ENCODE measurements around the gene PALD1.

The PALD1 gene

DNA sequence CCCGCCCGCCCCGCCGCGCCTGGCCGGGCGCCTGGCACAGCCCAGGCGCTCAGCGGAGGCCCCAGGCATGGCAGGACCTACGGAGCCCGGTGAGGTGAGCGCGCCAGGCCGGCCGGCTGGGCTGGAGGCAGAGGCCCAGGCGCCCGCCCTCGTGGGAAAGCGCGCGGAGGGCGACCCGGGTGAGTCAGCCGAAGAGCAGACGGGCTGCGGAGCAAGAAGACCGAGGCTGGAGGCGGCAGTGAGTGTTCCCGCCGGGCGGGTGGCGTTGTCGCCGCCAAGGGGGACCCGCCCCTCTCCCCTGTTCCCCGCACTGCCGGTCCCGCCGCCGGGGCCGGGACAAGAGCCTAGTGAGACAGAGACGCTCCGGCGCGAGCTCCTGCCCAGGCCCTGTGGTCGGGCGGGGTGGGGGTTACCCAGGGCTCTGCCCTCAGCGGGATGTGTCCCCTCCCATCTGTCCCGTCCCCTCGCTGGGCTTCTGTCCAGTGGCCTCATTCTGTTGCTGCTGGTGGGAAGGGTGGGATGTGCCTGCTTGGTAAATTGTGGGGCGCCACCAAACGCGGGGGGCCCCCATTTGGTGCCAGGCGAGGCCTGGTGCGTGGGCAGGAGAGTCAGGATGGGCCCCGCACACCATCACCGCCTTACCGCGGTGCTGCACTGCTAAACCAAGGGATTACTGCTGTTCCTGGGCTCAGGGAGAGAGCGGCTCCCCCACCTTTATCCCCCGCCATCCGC, 20.1 kb upstream of the PALD1 start:
- no peak for DNase-seq (ENCODE audit: low read depth)

GRCh38 chr10:70459061-70459773, 19.4 kb upstream of the PALD1 start:
- DNase-seq (ENCODE audit: low read depth) = no peak

GRCh38 chr10:70459774-70460490, 18.6 kb upstream of the PALD1 start:
- DNase-seq (ENCODE audit: low read depth) = no peak

- DNase-seq (ENCODE audit: low read depth) = no peak
Observed at GRCh38 chr10:70461397-70462348, 16.9 kb upstream of the PALD1 start.

DNA sequence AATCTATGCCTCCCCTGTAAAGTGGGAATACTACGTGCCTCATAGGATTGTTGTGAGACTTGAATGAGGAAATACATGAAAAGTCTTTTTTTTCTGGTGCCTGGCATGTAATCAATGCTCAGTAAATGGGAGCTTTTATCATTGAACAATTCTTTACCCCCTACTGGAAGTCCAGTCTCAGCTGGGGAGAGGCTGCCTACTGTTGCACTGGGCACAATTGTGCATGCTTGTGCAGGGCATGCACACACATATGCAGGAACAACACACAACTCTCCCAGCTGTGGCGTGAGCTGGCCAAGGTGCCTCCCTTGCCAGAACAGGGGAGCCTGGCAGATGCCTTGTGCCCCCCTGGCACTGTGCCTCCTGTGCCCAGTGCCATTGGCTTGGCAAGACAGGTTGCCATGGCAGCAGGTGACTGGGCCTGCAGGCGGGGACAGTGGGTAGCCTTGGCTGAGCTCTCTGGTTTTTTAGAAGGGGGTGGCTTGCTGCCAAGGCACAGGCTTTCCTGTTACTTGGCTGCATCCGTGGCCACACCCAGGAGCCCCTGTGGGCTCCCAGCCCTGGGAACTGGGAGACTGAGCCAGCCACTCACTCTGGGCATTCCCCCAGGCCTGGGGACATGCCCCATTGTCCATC, 16.1 kb upstream of the PALD1 start:
- no peak for DNase-seq (ENCODE audit: low read depth)

GRCh38 chr10:70465278-70465677, 13.3 kb upstream of the PALD1 start:
- no peak for DNase-seq (ENCODE audit: low read depth)

- DNase-seq (ENCODE audit: low read depth) = no peak
Observed at GRCh38 chr10:70465832-70466231, 12.7 kb upstream of the PALD1 start.

GRCh38 chr10:70466951-70467350, 11.6 kb upstream of the PALD1 start:
- DNase-seq (ENCODE audit: low read depth) = no peak

DNA sequence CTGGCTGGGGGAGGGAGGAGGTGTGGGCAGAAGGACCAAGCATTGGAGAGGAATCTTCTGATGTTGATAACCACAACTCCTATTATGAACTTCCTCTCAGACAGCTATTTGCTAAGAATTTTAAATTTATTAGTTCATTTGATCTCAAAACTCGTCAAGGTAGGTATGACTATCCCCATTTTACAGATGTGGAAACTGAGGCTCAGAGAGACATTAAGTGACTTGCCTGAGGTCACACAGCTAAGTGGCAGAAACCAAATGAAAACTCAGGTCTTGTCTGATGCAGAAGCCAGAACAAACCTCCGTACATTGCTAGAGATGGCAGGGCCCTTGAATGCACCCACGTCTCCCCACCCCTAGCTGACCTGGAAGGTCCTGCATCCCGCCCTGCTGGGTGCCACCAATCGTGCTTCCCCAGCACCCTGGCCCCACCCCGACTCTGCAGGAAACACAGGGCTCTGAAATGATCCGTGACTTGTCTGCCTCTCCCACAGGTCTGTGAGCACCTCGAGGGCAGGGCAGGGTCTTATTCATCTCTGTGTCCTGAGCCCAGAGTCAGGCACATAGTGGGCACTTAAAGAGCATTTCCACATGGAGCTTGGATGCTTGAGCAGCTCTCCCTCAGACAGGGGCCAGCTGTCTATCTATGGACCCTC, 5.6 kb upstream of the PALD1 start:
- DNase-seq (ENCODE audit: low read depth) = no peak

DNA sequence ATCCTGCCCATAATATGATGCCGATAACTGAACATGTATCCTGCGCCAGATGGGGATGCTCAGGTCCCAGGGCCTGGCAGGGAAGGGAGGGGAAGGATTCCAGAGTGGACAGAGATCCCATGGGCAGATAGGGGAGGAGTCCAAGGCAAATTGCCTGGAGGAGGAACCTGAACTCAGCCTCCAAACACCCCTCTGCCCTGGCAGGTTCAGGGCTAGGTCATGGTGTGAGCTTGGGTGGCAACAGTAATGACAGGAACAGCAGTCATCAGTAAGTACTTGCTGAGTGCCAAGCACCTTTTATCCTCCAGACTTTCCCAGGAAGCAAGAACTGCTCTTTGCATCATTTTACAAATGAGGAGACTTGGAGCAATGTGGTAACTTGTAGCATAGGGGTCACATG, 3.8 kb upstream of the PALD1 start:
- DNase-seq (ENCODE audit: low read depth) = no peak

- DNase-seq (ENCODE audit: low read depth) = no peak
Observed at GRCh38 chr10:70475661-70476060, 2.9 kb upstream of the PALD1 start.

GRCh38 chr10:70476249-70477035, 2.1 kb upstream of the PALD1 start:
- DNase-seq (ENCODE audit: low read depth) = no peak

DNA sequence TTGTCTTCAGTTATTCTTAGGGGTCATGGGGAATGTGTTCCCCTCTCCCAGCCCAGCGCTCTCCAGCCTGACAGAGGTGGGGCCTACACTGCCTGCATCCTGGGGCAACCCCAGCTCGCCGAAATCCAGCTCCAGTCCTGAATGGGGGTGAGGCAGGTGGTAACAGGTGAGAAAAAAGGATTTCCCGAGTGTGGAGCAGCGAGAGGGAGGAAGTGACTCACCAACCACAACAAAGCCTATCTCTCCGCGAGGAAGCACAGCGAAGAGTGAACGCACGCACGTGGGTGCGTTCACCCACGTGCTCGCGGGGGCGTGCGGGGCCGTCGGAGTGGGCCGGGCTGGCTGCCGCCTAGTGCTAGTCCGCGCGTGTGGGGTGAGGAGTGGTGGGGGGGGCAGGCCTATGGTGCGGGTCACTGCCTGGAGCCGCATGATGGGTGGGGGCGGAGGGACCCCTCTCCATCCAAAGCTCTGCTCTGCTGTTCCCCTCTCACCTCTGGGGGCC, 855 bp upstream of the PALD1 start:
- DNase-seq (ENCODE audit: low read depth) = peak; percentile 64

DNA sequence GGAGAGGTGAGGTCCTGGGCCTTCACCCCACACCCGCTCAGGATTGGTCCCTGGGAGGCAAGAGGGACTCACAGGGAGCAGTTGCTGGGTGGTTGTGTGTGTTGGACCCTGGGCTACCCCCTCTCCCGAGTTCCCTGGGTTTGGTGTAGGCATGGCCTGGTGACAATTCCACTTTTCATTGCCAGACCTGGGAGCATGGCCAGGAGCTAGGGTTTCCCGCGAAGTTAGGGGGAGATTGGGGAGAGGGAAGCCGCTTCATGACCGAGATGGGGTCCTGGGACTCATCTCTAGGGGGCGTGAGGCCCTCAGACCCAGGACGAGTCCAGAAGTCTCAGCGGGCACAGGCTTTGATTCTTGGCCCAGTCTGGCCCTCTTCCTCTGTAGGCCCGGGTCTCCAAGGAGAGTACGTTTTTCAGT, 606 bp downstream of the PALD1 start:
- DNase-seq (ENCODE audit: low read depth) = no peak

- no peak for DNase-seq (ENCODE audit: low read depth)
Observed at GRCh38 chr10:70479626-70480238, 1.2 kb downstream of the PALD1 start.

GRCh38 chr10:70480239-70480861, 1.8 kb downstream of the PALD1 start:
- DNase-seq (ENCODE audit: low read depth) = no peak

DNA sequence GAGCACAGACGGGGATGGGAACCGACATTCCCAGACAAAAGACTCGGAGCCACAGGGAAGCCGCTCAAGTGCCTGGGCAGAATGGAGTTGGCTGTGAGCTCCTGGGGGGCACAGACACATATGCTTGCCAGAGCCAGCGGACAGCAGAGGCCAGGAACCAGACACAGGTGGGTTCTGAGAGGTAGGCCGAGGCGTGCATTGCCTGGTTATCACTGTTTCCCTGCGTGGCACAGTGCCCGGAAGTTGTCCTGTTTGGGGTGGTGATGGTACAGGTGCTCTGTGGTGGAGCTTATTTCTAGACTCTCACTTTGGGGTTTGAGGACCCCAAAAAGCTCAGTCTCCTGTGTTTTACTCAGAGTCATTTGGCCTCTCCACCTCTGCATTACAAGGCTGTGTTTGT, 2.5 kb downstream of the PALD1 start:
- no peak for DNase-seq (ENCODE audit: low read depth)

GRCh38 chr10:70481831-70482530, 3.4 kb downstream of the PALD1 start:
- no peak for DNase-seq (ENCODE audit: low read depth)
